H9 (cell line): ENCODE results near the gene SF3A2. TPM values are rescaled to one million over a fixed set of nuclear protein-coding genes. Genes with fewer than 3 reads are reported as not detected.

Experiments used
- DNase-seq: peaks from one replicate; pipeline ENCODE4 v3.0.0-alpha.2; 2017
- H2AFZ ChIP-seq: one replicate; pipeline ENCODE4 v1.6.1; 2013; ENCODE audit warnings: mild to moderate bottlenecking, low read length, control low read depth, moderate library complexity
- H2AK5ac ChIP-seq: 2 replicates; pipeline ENCODE4 v1.6.1; 2013; ENCODE audit warnings: low read length, control low read depth, mixed read lengths; ENCODE audit not compliant: insufficient read length
- H2BK120ac ChIP-seq: one replicate; pipeline ENCODE4 v1.6.1; 2013; ENCODE audit warnings: low read depth, mild to moderate bottlenecking, low read length, control low read depth, inconsistent platforms; ENCODE audit not compliant: poor library complexity, severe bottlenecking
- H2BK12ac ChIP-seq: 2 replicates; pipeline ENCODE4 v1.6.1; 2013; ENCODE audit warnings: low read length, control low read depth, mixed read lengths, low read depth; ENCODE audit not compliant: insufficient read length
- H2BK15ac ChIP-seq: 2 replicates; pipeline ENCODE4 v1.6.1; 2013; ENCODE audit warnings: low read depth, low read length, control low read depth
- H2BK20ac ChIP-seq: one replicate; pipeline ENCODE4 v1.6.1; 2013; ENCODE audit warnings: low read depth, mild to moderate bottlenecking, low read length, control low read depth, inconsistent platforms; ENCODE audit not compliant: poor library complexity, severe bottlenecking
- H2BK5ac ChIP-seq: 2 replicates; pipeline ENCODE4 v1.6.1; 2013; ENCODE audit warnings: low read length, control low read depth, mixed read lengths; ENCODE audit not compliant: insufficient read length
- H3K14ac ChIP-seq: 2 replicates; pipeline ENCODE4 v1.6.1; 2013; ENCODE audit warnings: low read length, control low read depth; ENCODE audit not compliant: insufficient read depth
- H3K18ac ChIP-seq: 2 replicates; pipeline ENCODE4 v1.6.1; 2013; ENCODE audit warnings: low read depth, mild to moderate bottlenecking, mixed read lengths, low read length, control low read depth; ENCODE audit not compliant: insufficient read length
- H3K23ac ChIP-seq: 2 replicates; pipeline ENCODE4 v1.6.1; 2013; ENCODE audit warnings: low read length, control low read depth, mixed read lengths, low read depth; ENCODE audit not compliant: insufficient read length
- H3K23me2 ChIP-seq: 2 replicates; pipeline ENCODE4 v1.6.1; 2013; ENCODE audit warnings: low read depth, mild to moderate bottlenecking, mixed read lengths, low read length, control low read depth; ENCODE audit not compliant: insufficient read length, poor library complexity, severe bottlenecking
- H3K27ac ChIP-seq: 2 replicates; pipeline ENCODE4 v1.5.1; 2013; ENCODE audit warnings: low read length, control low read depth, mixed read lengths, low read depth; ENCODE audit not compliant: insufficient read length
- H3K27me3 ChIP-seq: 2 replicates; pipeline ENCODE4 v1.6.1; 2013; ENCODE audit warnings: low read length, control low read depth, inconsistent platforms; ENCODE audit not compliant: insufficient read depth
- H3K4ac ChIP-seq: 2 replicates; pipeline ENCODE4 v1.6.1; 2013; ENCODE audit warnings: low read depth, mild to moderate bottlenecking, control low read depth, inconsistent platforms, low read length, moderate library complexity
- H3K4me1 ChIP-seq: 2 replicates; pipeline ENCODE4 v1.6.1; 2013; ENCODE audit warnings: low read length, control low read depth, inconsistent platforms; ENCODE audit not compliant: insufficient read depth
- H3K4me2 ChIP-seq: 2 replicates; pipeline ENCODE4 v1.6.1; 2013; ENCODE audit warnings: low read length, control low read depth, mixed read lengths; ENCODE audit not compliant: insufficient read length, insufficient read depth
- H3K56ac ChIP-seq: 2 replicates; pipeline ENCODE4 v1.6.1; 2013; ENCODE audit warnings: low read depth, mild to moderate bottlenecking, mixed read lengths, low read length, control low read depth; ENCODE audit not compliant: insufficient read length
- H3K79me1 ChIP-seq: 2 replicates; pipeline ENCODE4 v1.6.1; 2013; ENCODE audit warnings: low read depth, mild to moderate bottlenecking, moderate library complexity, low read length, control low read depth, inconsistent platforms; ENCODE audit not compliant: insufficient read depth, poor library complexity, severe bottlenecking
- H3K79me2 ChIP-seq: 2 replicates; pipeline ENCODE4 v1.6.1; 2013; ENCODE audit warnings: low read length, control low read depth, inconsistent platforms; ENCODE audit not compliant: insufficient read depth
- H3K9ac ChIP-seq: 2 replicates; pipeline ENCODE4 v1.6.1; 2013; ENCODE audit warnings: low read length, control low read depth, mixed read lengths; ENCODE audit not compliant: insufficient read length; ENCODE audit errors: extremely low read depth
- H3K9me3 ChIP-seq: one replicate; pipeline ENCODE4 v1.6.1; 2013; ENCODE audit warnings: low read depth, low read length, inconsistent platforms; ENCODE audit not compliant: control insufficient read depth
- H3T11ph ChIP-seq: one replicate; pipeline ENCODE4 v1.6.1; 2013; ENCODE audit warnings: mild to moderate bottlenecking, low read length, control low read depth, inconsistent platforms
- H4K20me1 ChIP-seq: one replicate; pipeline ENCODE4 v1.6.1; 2013; ENCODE audit not compliant: control insufficient read depth, insufficient read length, insufficient read depth
- H4K5ac ChIP-seq: 2 replicates; pipeline ENCODE4 v1.6.1; 2013; ENCODE audit warnings: low read depth, mild to moderate bottlenecking, mixed read lengths, low read length, control low read depth; ENCODE audit not compliant: insufficient read length
- H4K8ac ChIP-seq: replicated peaks from 2 replicates; pipeline ENCODE4 v1.6.1; 2013; ENCODE audit warnings: low read length, control low read depth, mixed read lengths, low read depth; ENCODE audit not compliant: insufficient read length
- H4K91ac ChIP-seq: 2 replicates; pipeline ENCODE4 v1.6.1; 2013; ENCODE audit warnings: low read depth, mild to moderate bottlenecking, moderate library complexity, mixed read lengths, low read length, control low read depth; ENCODE audit not compliant: insufficient read length
- H3K27ac Mint-ChIP-seq, 3 experiments: 2 replicates in 2 of 3; 3 replicates in 1 of 3; pipeline ENCODE4 v1.8.0; 2020 to 2021; ENCODE audit warnings: mixed read lengths in 3 of 3, mild to moderate bottlenecking in 1 of 3, moderate library complexity in 1 of 3
- H3K27me3 Mint-ChIP-seq: 2 replicates; pipeline ENCODE4 v1.8.0; 2021; ENCODE audit warnings: low read depth, mild to moderate bottlenecking, moderate library complexity, mixed read lengths
- H3K36me3 Mint-ChIP-seq, 3 experiments: 2 replicates in 2 of 3; 3 replicates in 1 of 3; pipeline ENCODE4 v1.8.0; 2020 to 2021; ENCODE audit warnings: low read depth in 3 of 3, mixed read lengths in 3 of 3; ENCODE audit not compliant: insufficient read depth in 1 of 3
- H3K4me1 Mint-ChIP-seq, 2 experiments: 2 replicates each; pipeline ENCODE4 v1.8.0; 2020; ENCODE audit warnings: mixed read lengths in 2 of 2
- H3K4me3 Mint-ChIP-seq, 2 experiments: 2 replicates in 1 of 2; 3 replicates in 1 of 2; pipeline ENCODE4 v1.8.0; 2020 to 2021; ENCODE audit warnings: mild to moderate bottlenecking in 2 of 2, mixed read lengths in 2 of 2, moderate library complexity in 1 of 2
- H3K9me3 Mint-ChIP-seq, 2 experiments: 2 replicates in 1 of 2; 3 replicates in 1 of 2; pipeline ENCODE4 v1.8.0; 2020; ENCODE audit warnings: mild to moderate bottlenecking in 2 of 2, mixed read lengths in 2 of 2, moderate library complexity in 1 of 2
- CTCF ChIP-seq: fragments of 200-600 bp; sonication (generic); conservative IDR thresholded peaks from 3 replicates; pipeline ENCODE4 v1.8.0; 2021; ENCODE audit warnings: antibody characterized with exemption, mild to moderate bottlenecking
- whole genome bisulfite sequencing: extraction: QIAGEN DNeasy Blood & Tissue Kit; methylation state at CpG from one replicate; pipeline ENCODE4 v1.1.7; 2013; ENCODE audit warnings: missing lambda C conversion rate, low lambda C conversion rate, mixed read lengths; ENCODE audit not compliant: insufficient read length; ENCODE audit errors: extremely low coverage; 5-methylcytosine and 5-hydroxymethylcytosine counted together
- total RNA-seq: library from RNA; stranded (reverse); gene quantifications from 2 replicates; pipeline ENCODE4 v1.2.1, GENCODE V29; 2021

SF3A2 gene
- total RNA-seq, 1 experiment from 2014 or later: 166 TPM

GRCh38 chr19:2244486-2244885 lies 7.9 kb downstream of the SF3A2 start:
- no peak overlapping the region for H3K56ac ChIP-seq
- no peaks in the 10 kb centered on the region for H3K9me3 ChIP-seq
- H2AFZ ChIP-seq: no peak overlapping the region
- no peak overlapping the region for H3K4me2 ChIP-seq
- no peak overlapping the region for H2BK12ac ChIP-seq
- no peak overlapping the region for H2BK15ac ChIP-seq
- TF ChIP-seq CTCF: no peak
- H2BK20ac ChIP-seq: no peak overlapping the region
- H4K8ac ChIP-seq: no peak overlapping the region
- H3K27me3 ChIP-seq: no peaks in the 10 kb centered on the region
- H4K91ac ChIP-seq: no peak overlapping the region
- H3K4me1 ChIP-seq: no peaks in the 10 kb centered on the region
- no peak overlapping the region for H3T11ph ChIP-seq
- no peak overlapping the region for H3K18ac ChIP-seq
- WGBS: no CpG with 5 or more reads among the region's 21 CpGs
- no peak overlapping the region for H3K27ac ChIP-seq
- DNase-seq: no peak
- no peak overlapping the region for H3K4ac ChIP-seq
- H3K9ac ChIP-seq: no peak overlapping the region
- Mint-ChIP-seq H3K27ac (no peak overlapping the region; a peak in 1 of 7 replicates), H3K9me3 (no peaks in the 10 kb centered on the region), H3K36me3 (peaks cover 16 to 51% (median 50%) of the 10 kb centered on the region in 3 experiments; a peak in 6 of 7 replicates), H3K4me1 (peaks cover 16 to 19% of the 10 kb centered on the region in 2 experiments), H3K4me3 (no peak overlapping the region), H3K27me3 (no peaks in the 10 kb centered on the region; the same call in 1 of the 2 replicates)
- no peak overlapping the region for H2AK5ac ChIP-seq
- H2BK5ac ChIP-seq: no peak overlapping the region
- H3K23me2 ChIP-seq: no peaks in the 10 kb centered on the region
- no peak overlapping the region for H3K23ac ChIP-seq
- H3K79me1 ChIP-seq: peaks cover 13% of the 10 kb centered on the region
- H3K14ac ChIP-seq: no peak overlapping the region
- no peak overlapping the region for H4K5ac ChIP-seq
- peaks cover 31% of the 10 kb centered on the region; the same call in 1 of the 2 replicates for H3K79me2 ChIP-seq
- peaks cover 2% of the 10 kb centered on the region for H4K20me1 ChIP-seq
- no peak overlapping the region for H2BK120ac ChIP-seq
